SK-N-SH (cell line): ENCODE results near the gene ANKRD18B. TPM values are rescaled to one million over a fixed set of nuclear protein-coding genes. Genes with fewer than 3 reads are reported as not detected.
"Not testable (repeated sequence)": the region's sequence is repeated elsewhere in the genome, so short reads cannot be mapped to it uniquely, and the experiment has no call there.

Source experiments
- CTCF ChIA-PET: fragments of 300-600, 350-600 bp; formaldehyde crosslinking; extraction: SDS; loops from one replicate; lab custom pipeline; 2021; lab: Yijun Ruan, JAX
- POLR2A ChIA-PET: fragments of 350-600 bp; sonication (Branson Sonifier 250); formaldehyde crosslinking; extraction: SDS; loops from one replicate; lab custom pipeline; 2020; ENCODE audit warnings: antibody characterized with exemption, inconsistent platforms; lab: Yijun Ruan, JAX
- DNase-seq: peaks from one replicate; pipeline ENCODE4 v3.0.0; 2012
- H2AFZ ChIP-seq: fragments of 200-600 bp; sonication (generic); 2 replicates; pipeline ENCODE4 v1.8.1; 2016; ENCODE audit warnings: antibody characterized with exemption, mild to moderate bottlenecking, low read depth
- H3F3A ChIP-seq: fragments of 200-600 bp; sonication (generic); replicated peaks from 2 replicates; pipeline ENCODE3; 2016; ENCODE audit warnings: antibody characterized with exemption, mild to moderate bottlenecking; ENCODE audit not compliant: insufficient read depth
- H3K27ac ChIP-seq, 2 experiments: fragments of 200-500 bp in 1 of 2; fragments of 200-600 bp in 1 of 2; sonication (Bioruptor generic) in 1 of 2; sonication (generic), shearing (Covaris generic) in 1 of 2; 2 replicates each; pipeline versions ENCODE4 v1.5.1 to v1.6.1; 2014 to 2016; ENCODE audit warnings: low read depth in 2 of 2, inconsistent platforms in 1 of 2, low read length in 1 of 2, mild to moderate bottlenecking in 1 of 2, mixed read lengths in 1 of 2
- H3K27me3 ChIP-seq: fragments of 200-600 bp; sonication (generic), shearing (Covaris generic); 2 replicates; pipeline ENCODE4 v1.6.1; 2016; ENCODE audit warnings: mixed run types; ENCODE audit not compliant: insufficient read depth
- H3K36me3 ChIP-seq, 2 experiments: fragments of 200-500 bp in 1 of 2; fragments of 200-600 bp in 1 of 2; sonication (Bioruptor generic) in 1 of 2; sonication (generic) in 1 of 2; replicated peaks in 1 of 2; 2 replicates each; pipeline versions ENCODE3 to v1.5.1; 2014 to 2016; ENCODE audit warnings: low read length in 1 of 2, mild to moderate bottlenecking in 1 of 2; ENCODE audit not compliant: insufficient read depth in 2 of 2, control insufficient read depth in 1 of 2
- H3K4me1 ChIP-seq, 2 experiments: fragments of 200-500 bp in 1 of 2; fragments of 200-600 bp in 1 of 2; sonication (Bioruptor generic) in 1 of 2; sonication (generic), shearing (Covaris generic) in 1 of 2; 2 replicates each; pipeline versions ENCODE4 v1.5.1 to v1.6.1; 2014 to 2016; ENCODE audit warnings: low read depth in 1 of 2, low read length in 1 of 2, mixed run types in 1 of 2; ENCODE audit not compliant: insufficient read depth in 2 of 2, control insufficient read depth in 1 of 2
- H3K4me2 ChIP-seq: fragments of 200-600 bp; sonication (generic), shearing (Covaris generic); 2 replicates; pipeline ENCODE4 v1.6.1; 2017; ENCODE audit warnings: mixed run types
- H3K4me3 ChIP-seq, 2 experiments: fragments of 200-500 bp in 1 of 2; fragments of 200-600 bp in 1 of 2; sonication (Bioruptor generic) in 1 of 2; sonication (generic), shearing (Covaris generic) in 1 of 2; 2 replicates each; pipeline versions ENCODE4 v1.5.1 to v1.8.1; 2014 to 2016; ENCODE audit warnings: low read depth in 2 of 2, inconsistent platforms in 1 of 2, low read length in 1 of 2, mild to moderate bottlenecking in 1 of 2, mixed read lengths in 1 of 2, moderate library complexity in 1 of 2
- H3K79me2 ChIP-seq: fragments of 200-600 bp; sonication (generic); 2 replicates; pipeline ENCODE4 v1.8.1; 2017; ENCODE audit warnings: mild to moderate bottlenecking; ENCODE audit not compliant: insufficient read depth
- H3K9ac ChIP-seq: fragments of 200-600 bp; sonication (generic); 2 replicates; pipeline ENCODE4 v1.6.1; 2017; ENCODE audit warnings: mixed run types
- H3K9me2 ChIP-seq: fragments of 200-600 bp; sonication (generic); 2 replicates; pipeline ENCODE4 v1.6.1; 2017; ENCODE audit warnings: mixed run types
- H3K9me3 ChIP-seq: fragments of 200-600 bp; sonication (generic); 2 replicates; pipeline ENCODE4 v1.6.1; 2017; ENCODE audit warnings: mixed run types, mild to moderate bottlenecking, moderate library complexity
- H4K20me1 ChIP-seq: fragments of 200-600 bp; sonication (generic); 2 replicates; pipeline ENCODE4 v1.6.1; 2017; ENCODE audit warnings: mild to moderate bottlenecking, mixed run types; ENCODE audit not compliant: insufficient read depth
- ELF1 ChIP-seq: IDR thresholded peaks from 2 replicates; pipeline ENCODE4 v1.4.0; 2012
- EZH2phosphoT487 ChIP-seq: fragments of 200-600 bp; sonication (generic); IDR thresholded peaks from 2 replicates; pipeline ENCODE4 v1.6.1; 2017; ENCODE audit warnings: low read depth, mixed run types, mild to moderate bottlenecking, antibody characterized with exemption, moderate library complexity, borderline replicate concordance
- FOSL2 ChIP-seq: IDR thresholded peaks from 2 replicates; pipeline ENCODE4 v1.4.0; 2012; ENCODE audit warnings: low read depth, mild to moderate bottlenecking, moderate library complexity, borderline replicate concordance
- FOXJ3 ChIP-seq: sonication (generic); formaldehyde crosslinking; IDR thresholded peaks from 2 replicates; pipeline ENCODE4 v1.5.1; 2020; ENCODE audit warnings: mild to moderate bottlenecking, missing genetic modification reagents
- MXI1 ChIP-seq: IDR thresholded peaks from 2 replicates; pipeline ENCODE4 v1.6.1; 2012; ENCODE audit warnings: mild to moderate bottlenecking, low read depth, low read length, improper control_type of control experiment
- NFIC ChIP-seq: IDR thresholded peaks from 2 replicates; pipeline ENCODE4 v1.4.0; 2012; ENCODE audit warnings: borderline replicate concordance
- PBX3 ChIP-seq: IDR thresholded peaks from 2 replicates; pipeline ENCODE4; 2012
- POLR2AphosphoS5 ChIP-seq: IDR thresholded peaks from 2 replicates; pipeline ENCODE4 v1.6.1; 2012; ENCODE audit warnings: low read depth, low read length
- RAD21 ChIP-seq: IDR thresholded peaks from 2 replicates; pipeline ENCODE4 v1.6.1; 2012; ENCODE audit warnings: mild to moderate bottlenecking, low read length
- RCOR1 ChIP-seq: fragments of 150-350 bp; IDR thresholded peaks from 2 replicates; pipeline ENCODE4 v1.6.1; 2017; ENCODE audit warnings: antibody characterized with exemption, low read length
- RXRA ChIP-seq: IDR thresholded peaks from 2 replicates; pipeline ENCODE4 v1.4.0; 2012; ENCODE audit warnings: low read depth, mild to moderate bottlenecking, borderline replicate concordance
- TAF1 ChIP-seq: IDR thresholded peaks from 2 replicates; pipeline ENCODE4 v1.6.1; 2012; ENCODE audit warnings: low read depth, mild to moderate bottlenecking, low read length, moderate library complexity, borderline replicate concordance
- TCF12 ChIP-seq: IDR thresholded peaks from 2 replicates; pipeline ENCODE4 v1.4.0; 2012
- TEAD4 ChIP-seq: IDR thresholded peaks from 2 replicates; pipeline ENCODE4 v1.4.0; 2012; ENCODE audit warnings: mild to moderate bottlenecking, borderline replicate concordance; ENCODE audit not compliant: insufficient read depth
- USF1 ChIP-seq: IDR thresholded peaks from 2 replicates; pipeline ENCODE4 v1.4.0; 2012; ENCODE audit warnings: low read depth, borderline replicate concordance
- ZBTB33 ChIP-seq: IDR thresholded peaks from 2 replicates; pipeline ENCODE4 v1.4.0; 2012; ENCODE audit warnings: low read depth, borderline replicate concordance
- WGBS: methylation state at CpG from one replicate; pipeline ENCODE4 v1.1.6; 2017; ENCODE audit warnings: low lambda C conversion rate; 5-methylcytosine and 5-hydroxymethylcytosine counted together
- polyA plus RNA-seq, 3 experiments: library from polyadenylated mRNA; depleted of rRNA; stranded (reverse); fragments of >200 nt; gene quantifications; 2 replicates each; pipeline ENCODE4 v1.2.3, GENCODE V29; 2012
- TF ChIP-seq, protein P1 (sequence below): IDR thresholded peaks from 2 replicates; pipeline ENCODE4 v1.4.0; 2012; ENCODE audit warnings: low read depth
- TF ChIP-seq, protein P2 (sequence below): fragments of 200-600 bp; sonication (generic); IDR thresholded peaks from 2 replicates; pipeline ENCODE4 v1.6.1; 2017; ENCODE audit warnings: antibody characterized with exemption, mild to moderate bottlenecking, moderate library complexity

ANKRD18B gene
- polyA plus RNA-seq, 1 of the 3 experiments (the other 2 are of a cell fraction), result 2.3 TPM

- TF ChIP-seq ZBTB33, result no peak
- no peak for TF ChIP-seq EZH2phosphoT487
- no peak for TF ChIP-seq PBX3
- TF ChIP-seq, protein P1, sequence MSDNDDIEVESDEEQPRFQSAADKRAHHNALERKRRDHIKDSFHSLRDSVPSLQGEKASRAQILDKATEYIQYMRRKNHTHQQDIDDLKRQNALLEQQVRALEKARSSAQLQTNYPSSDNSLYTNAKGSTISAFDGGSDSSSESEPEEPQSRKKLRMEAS, result no peak
- TF ChIP-seq NFIC, result no peak
- TF ChIP-seq, all 33 proteins: peak for 0
These were observed 43.9 kb upstream of the ANKRD18B start (continued) for GRCh38 chr9:33480106-33480505.

DNA sequence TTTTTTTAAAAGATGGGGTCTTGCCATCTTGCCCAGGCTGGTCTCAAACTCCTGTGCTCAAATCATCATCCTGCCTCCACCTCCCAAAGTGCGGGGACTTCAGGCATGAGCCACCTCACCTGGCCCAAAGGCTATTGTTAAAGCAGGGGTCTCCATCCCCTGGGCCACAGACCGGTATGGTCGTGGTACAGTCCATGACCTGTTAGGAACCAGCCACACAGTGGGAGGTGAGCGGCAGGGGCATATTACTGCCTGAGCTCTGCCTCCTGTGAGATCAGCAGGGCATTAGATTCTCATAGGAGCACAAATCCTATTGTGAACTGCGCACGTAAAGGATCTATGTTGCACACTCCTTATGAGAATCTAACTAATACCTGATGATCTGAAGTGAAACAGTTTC, 43.1 kb upstream of the ANKRD18B start:
- POLR2A ChIA-PET, result no interaction called here
- 100% methylated on average over 1 of the region's 6 CpGs for WGBS

GRCh38 chr9:33485312-33485711, 38.7 kb upstream of the ANKRD18B start:
- CTCF ChIA-PET, H3K9me2 ChIP-seq, POLR2A ChIA-PET: not testable (repeated sequence)

More for the DNA sequence above, 43.1 kb upstream of the ANKRD18B start:
- Histone ChIP-seq H3K36me3 (peaks cover 0 to 4% of the 10 kb centered on the region in 2 experiments), H3K4me2 (no peak overlapping the region), H2AFZ (no peak overlapping the region), H3K27ac (no peak overlapping the region), H3K27me3 (no peaks in the 10 kb centered on the region), H3K9me2 (no peaks in the 10 kb centered on the region), H3K79me2 (no peaks in the 10 kb centered on the region), H3K4me3 (no peak overlapping the region), H3K9ac (no peak overlapping the region), H3K4me1 (no peaks in the 10 kb centered on the region), H3K9me3 (no peaks in the 10 kb centered on the region), H4K20me1 (no peaks in the 10 kb centered on the region), H3F3A (peaks cover 7% of the 10 kb centered on the region)
- CTCF ChIA-PET, result interaction anchor here (2.5 to 2.9 kb wide), 2 partner anchors 14 to 28 kb away, joined by 6 to 13 read pairs; no protein-coding TSS in a partner anchor
- TF ChIP-seq RXRA, result no peak
- TF ChIP-seq USF1, result no peak
- no peak for TF ChIP-seq FOSL2
- no peak for TF ChIP-seq TAF1
- no peak for TF ChIP-seq FOXJ3 (CRISPR knock-in tag)
- no peak for TF ChIP-seq RAD21
- TF ChIP-seq TCF12, result no peak
- no peak for TF ChIP-seq MXI1
- TF ChIP-seq, protein P2, sequence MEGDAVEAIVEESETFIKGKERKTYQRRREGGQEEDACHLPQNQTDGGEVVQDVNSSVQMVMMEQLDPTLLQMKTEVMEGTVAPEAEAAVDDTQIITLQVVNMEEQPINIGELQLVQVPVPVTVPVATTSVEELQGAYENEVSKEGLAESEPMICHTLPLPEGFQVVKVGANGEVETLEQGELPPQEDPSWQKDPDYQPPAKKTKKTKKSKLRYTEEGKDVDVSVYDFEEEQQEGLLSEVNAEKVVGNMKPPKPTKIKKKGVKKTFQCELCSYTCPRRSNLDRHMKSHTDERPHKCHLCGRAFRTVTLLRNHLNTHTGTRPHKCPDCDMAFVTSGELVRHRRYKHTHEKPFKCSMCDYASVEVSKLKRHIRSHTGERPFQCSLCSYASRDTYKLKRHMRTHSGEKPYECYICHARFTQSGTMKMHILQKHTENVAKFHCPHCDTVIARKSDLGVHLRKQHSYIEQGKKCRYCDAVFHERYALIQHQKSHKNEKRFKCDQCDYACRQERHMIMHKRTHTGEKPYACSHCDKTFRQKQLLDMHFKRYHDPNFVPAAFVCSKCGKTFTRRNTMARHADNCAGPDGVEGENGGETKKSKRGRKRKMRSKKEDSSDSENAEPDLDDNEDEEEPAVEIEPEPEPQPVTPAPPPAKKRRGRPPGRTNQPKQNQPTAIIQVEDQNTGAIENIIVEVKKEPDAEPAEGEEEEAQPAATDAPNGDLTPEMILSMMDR, result no peak
- no peak for TF ChIP-seq TEAD4
- no peak for TF ChIP-seq POLR2AphosphoS5
- TF ChIP-seq EZH2phosphoT487, result no peak
- no peak for TF ChIP-seq RCOR1
- TF ChIP-seq ELF1, result no peak
- DNase-seq, result no peak

More at GRCh38 chr9:33485312-33485711, 38.7 kb upstream of the ANKRD18B start:
- H3K27me3 ChIP-seq, H3K79me2 ChIP-seq, H3K27ac ChIP-seq, H3K4me2 ChIP-seq, H3K4me1 ChIP-seq, H3K4me3 ChIP-seq, H2AFZ ChIP-seq, DNase-seq, H3K9ac ChIP-seq, H3K9me3 ChIP-seq, H3K36me3 ChIP-seq, H4K20me1 ChIP-seq: not testable (repeated sequence)
- peaks cover 13% of the 10 kb centered on the region for H3F3A ChIP-seq
